Measurements from ENCODE around the gene DMD. TPM values are rescaled to one million over a fixed set of nuclear protein-coding genes. Genes with fewer than 3 reads are reported as not detected.
A peak's percentile ranks its signal among the peaks of the same experiment; 100 is the strongest.

Gene DMD
- polyA plus RNA-seq, 3 donors: 0.23 TPM; not detected in 2

GRCh38 chrX:31293409-31293808, 1917.9 kb downstream of the DMD start:
- Mint-ChIP-seq H3K27ac (no peak overlapping the region), H3K4me1 (no peaks in the 10 kb centered on the region), H3K4me3 (no peak overlapping the region), H3K27me3 (ENCODE audit: low read depth in 3 of 3) (peaks cover 0 to 1% (median 0%) of the 10 kb centered on the region in 3 donors), H3K9me3 (no peaks in the 10 kb centered on the region), H3K36me3 (no peaks in the 10 kb centered on the region)
- Histone ChIP-seq H3K4me3 (replicated peaks in 1 of 3; ENCODE audit: low read depth in 2 of 3, low read length in 3 of 3) (no peak overlapping the region), H2AFZ (ENCODE audit: insufficient read depth, low read depth, low read length, poor library complexity, severe bottlenecking) (no peak overlapping the region), H3K4me1 (ENCODE audit: control insufficient read depth in 1 of 2, insufficient read depth in 2 of 2, low read length in 2 of 2) (no peaks in the 10 kb centered on the region), H3K79me2 (ENCODE audit: insufficient read depth, low read length) (no peaks in the 10 kb centered on the region), H3K27ac (ENCODE audit: low read depth in 1 of 2, low read length in 2 of 2) (no peak overlapping the region), H3K36me3 (replicated peaks in 1 of 2; ENCODE audit: control insufficient read depth in 1 of 2, insufficient read depth in 2 of 2, low read length in 2 of 2) (no peaks in the 10 kb centered on the region), H3K9me3 (replicated peaks in 1 of 2; ENCODE audit: control insufficient read depth in 1 of 2, insufficient read depth in 1 of 2, low read length in 2 of 2) (no peaks in the 10 kb centered on the region), H3K9ac (ENCODE audit: insufficient read depth, low read length, poor library complexity, severe bottlenecking) (no peak overlapping the region), H3K4me2 (replicated peaks; ENCODE audit: extremely low read depth, low read length, poor library complexity, severe bottlenecking) (no peak overlapping the region), H3K27me3 (ENCODE audit: control insufficient read depth in 2 of 2, insufficient read depth in 2 of 2, low read length in 2 of 2) (no peaks in the 10 kb centered on the region), H4K20me1 (ENCODE audit: insufficient read depth, low read length) (no peaks in the 10 kb centered on the region)
- no CpG with 5 or more reads among the region's 6 CpGs for WGBS (ENCODE audit: insufficient coverage)
- DNase-seq: no peak
- TF ChIP-seq CTCF (IDR thresholded peaks at IDR 0.05): no peak
- intact Hi-C loops (cut with micrococcal nuclease): no loop called here

GRCh38 chrX:31291131-31291530, 1920.2 kb downstream of the DMD start:
- Histone ChIP-seq H4K20me1 (ENCODE audit: insufficient read depth, low read length) (no peaks in the 10 kb centered on the region), H3K9ac (ENCODE audit: insufficient read depth, low read length, poor library complexity, severe bottlenecking) (no peak overlapping the region), H2AFZ (ENCODE audit: insufficient read depth, low read depth, low read length, poor library complexity, severe bottlenecking) (no peak overlapping the region), H3K4me2 (replicated peaks; ENCODE audit: extremely low read depth, low read length, poor library complexity, severe bottlenecking) (no peak overlapping the region), H3K79me2 (ENCODE audit: insufficient read depth, low read length) (no peaks in the 10 kb centered on the region), H3K4me1 (ENCODE audit: control insufficient read depth in 1 of 2, insufficient read depth in 2 of 2, low read length in 2 of 2) (no peaks in the 10 kb centered on the region), H3K9me3 (replicated peaks in 1 of 2; ENCODE audit: control insufficient read depth in 1 of 2, insufficient read depth in 1 of 2, low read length in 2 of 2) (no peaks in the 10 kb centered on the region), H3K27me3 (ENCODE audit: control insufficient read depth in 2 of 2, insufficient read depth in 2 of 2, low read length in 2 of 2) (no peaks in the 10 kb centered on the region), H3K4me3 (replicated peaks in 1 of 3; ENCODE audit: low read depth in 2 of 3, low read length in 3 of 3) (no peak overlapping the region), H3K27ac (ENCODE audit: low read depth in 1 of 2, low read length in 2 of 2) (no peak overlapping the region), H3K36me3 (replicated peaks in 1 of 2; ENCODE audit: control insufficient read depth in 1 of 2, insufficient read depth in 2 of 2, low read length in 2 of 2) (no peaks in the 10 kb centered on the region)
- intact Hi-C loops (cut with micrococcal nuclease): no loop called here
- Mint-ChIP-seq H3K27me3 (ENCODE audit: low read depth in 3 of 3) (peaks cover 0 to 1% (median 0%) of the 10 kb centered on the region in 3 donors), H3K9me3 (no peaks in the 10 kb centered on the region), H3K4me1 (no peaks in the 10 kb centered on the region), H3K27ac (peak overlapping the region in 1 of 7 donors; percentile 35), H3K4me3 (no peak overlapping the region), H3K36me3 (no peaks in the 10 kb centered on the region)
- no peak for TF ChIP-seq CTCF (IDR thresholded peaks at IDR 0.05)
- no peak for DNase-seq
- 100% methylated on average over 1 of the region's 5 CpGs for WGBS (ENCODE audit: insufficient coverage)

Measured in CD14-positive monocyte (primary cell).